ENCODE measurements around the gene ZNF195. TPM values are rescaled to one million over a fixed set of nuclear protein-coding genes. Genes with fewer than 3 reads are reported as not detected.

Gene ZNF195
- total RNA-seq, 3 donors from 2014 or later: 24.8 to 48.0 (median 36.2) TPM

GRCh38 chr11:3344327-3345174, 34.4 kb downstream of the ZNF195 start:
- TF ChIP-seq, protein P1, sequence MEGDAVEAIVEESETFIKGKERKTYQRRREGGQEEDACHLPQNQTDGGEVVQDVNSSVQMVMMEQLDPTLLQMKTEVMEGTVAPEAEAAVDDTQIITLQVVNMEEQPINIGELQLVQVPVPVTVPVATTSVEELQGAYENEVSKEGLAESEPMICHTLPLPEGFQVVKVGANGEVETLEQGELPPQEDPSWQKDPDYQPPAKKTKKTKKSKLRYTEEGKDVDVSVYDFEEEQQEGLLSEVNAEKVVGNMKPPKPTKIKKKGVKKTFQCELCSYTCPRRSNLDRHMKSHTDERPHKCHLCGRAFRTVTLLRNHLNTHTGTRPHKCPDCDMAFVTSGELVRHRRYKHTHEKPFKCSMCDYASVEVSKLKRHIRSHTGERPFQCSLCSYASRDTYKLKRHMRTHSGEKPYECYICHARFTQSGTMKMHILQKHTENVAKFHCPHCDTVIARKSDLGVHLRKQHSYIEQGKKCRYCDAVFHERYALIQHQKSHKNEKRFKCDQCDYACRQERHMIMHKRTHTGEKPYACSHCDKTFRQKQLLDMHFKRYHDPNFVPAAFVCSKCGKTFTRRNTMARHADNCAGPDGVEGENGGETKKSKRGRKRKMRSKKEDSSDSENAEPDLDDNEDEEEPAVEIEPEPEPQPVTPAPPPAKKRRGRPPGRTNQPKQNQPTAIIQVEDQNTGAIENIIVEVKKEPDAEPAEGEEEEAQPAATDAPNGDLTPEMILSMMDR (IDR thresholded peaks at IDR 0.05): no peak
- Histone ChIP-seq H3K36me3 (ENCODE audit: low read depth) (no peaks in the 10 kb centered on the region), H3K4me1 (ENCODE audit: low read depth) (no peaks in the 10 kb centered on the region), H3K9me3 (no peaks in the 10 kb centered on the region), H3K4me3 (no peak overlapping the region)
- ATAC-seq: no peak
- intact Hi-C loops (cut with DNase I, micrococcal nuclease): no loop called here
- no peak for DNase-seq

- H3K4me3 ChIP-seq: no peak overlapping the region
- H3K4me1 ChIP-seq (ENCODE audit: low read depth): no peaks in the 10 kb centered on the region
- no peak for ATAC-seq
- no peaks in the 10 kb centered on the region for H3K36me3 ChIP-seq (ENCODE audit: low read depth)
- TF ChIP-seq, protein P1 (IDR thresholded peaks at IDR 0.05): no peak
- intact Hi-C loops (cut with DNase I, micrococcal nuclease): no loop called here
- DNase-seq: no peak
- no peaks in the 10 kb centered on the region for H3K9me3 ChIP-seq
Measured at GRCh38 chr11:3342709-3343108, 36.2 kb downstream of the ZNF195 start.

DNA sequence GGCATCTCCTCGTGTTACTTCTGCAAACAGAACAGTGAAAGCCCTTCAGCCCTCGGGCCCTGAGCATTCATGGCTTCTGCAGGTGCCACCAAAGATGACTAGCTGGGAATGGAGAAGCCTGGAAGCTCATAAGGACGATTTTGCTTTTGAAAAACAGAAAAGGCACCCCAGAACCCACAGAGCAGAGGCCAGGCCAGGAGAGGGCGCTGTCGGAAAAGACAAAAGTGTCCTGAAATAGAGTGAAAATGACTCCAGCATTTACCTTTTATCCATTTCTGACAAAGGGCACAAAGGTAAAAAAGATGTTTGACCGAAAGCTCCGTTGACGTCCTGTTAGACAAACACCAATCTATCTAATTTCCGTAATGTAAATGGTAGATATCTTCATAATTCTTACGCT, 37.6 kb downstream of the ZNF195 start:
- intact Hi-C loops (cut with DNase I, micrococcal nuclease): no loop called here
- DNase-seq (peak in 2 of 3 donors; percentile 83 to 93), ATAC-seq (peak; percentile 66)
- TF ChIP-seq, protein P1 (IDR thresholded peaks at IDR 0.05): peak; percentile 57
- no peaks in the 10 kb centered on the region for H3K9me3 ChIP-seq
- no peaks in the 10 kb centered on the region for H3K4me1 ChIP-seq (ENCODE audit: low read depth)
- H3K4me3 ChIP-seq: no peak overlapping the region
- no peaks in the 10 kb centered on the region for H3K36me3 ChIP-seq (ENCODE audit: low read depth)

DNA sequence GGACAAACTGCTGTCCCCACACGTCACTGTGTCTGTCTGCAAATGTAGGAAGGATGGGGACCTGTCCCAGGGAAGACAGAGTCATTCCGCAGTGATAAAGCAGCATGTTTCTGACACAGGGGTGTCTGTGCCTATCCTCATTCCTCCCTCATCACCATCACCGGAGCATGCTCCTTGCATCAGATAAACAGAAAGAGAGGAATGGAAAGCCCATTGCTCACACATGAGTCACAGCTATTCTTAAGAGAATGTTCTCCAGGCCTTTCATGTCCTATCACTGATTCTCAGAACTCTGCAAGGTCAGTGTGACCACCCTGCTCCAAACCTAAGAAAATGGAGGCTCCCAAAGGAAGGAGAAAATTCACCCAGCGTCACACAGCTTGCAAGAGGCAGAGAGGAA, 38.9 kb downstream of the ZNF195 start:
- DNase-seq (no peak), ATAC-seq (no peak)
- H3K4me1 ChIP-seq (ENCODE audit: low read depth): no peaks in the 10 kb centered on the region
- H3K9me3 ChIP-seq: no peaks in the 10 kb centered on the region
- intact Hi-C loops (cut with DNase I, micrococcal nuclease): no loop called here
- no peak overlapping the region for H3K4me3 ChIP-seq
- TF ChIP-seq, protein P1 (IDR thresholded peaks at IDR 0.05): no peak
- H3K36me3 ChIP-seq (ENCODE audit: low read depth): no peaks in the 10 kb centered on the region

GRCh38 chr11:3339340-3339624, 39.7 kb downstream of the ZNF195 start:
- no peaks in the 10 kb centered on the region for H3K9me3 ChIP-seq
- no peak overlapping the region for H3K4me3 ChIP-seq
- TF ChIP-seq, protein P1 (IDR thresholded peaks at IDR 0.05): no peak
- intact Hi-C loops (cut with DNase I, micrococcal nuclease): no loop called here
- no peak for ATAC-seq
- DNase-seq: no peak
- H3K4me1 ChIP-seq (ENCODE audit: low read depth): no peaks in the 10 kb centered on the region
- no peaks in the 10 kb centered on the region for H3K36me3 ChIP-seq (ENCODE audit: low read depth)
